HAP-1 (cell line): ENCODE data around the gene DMP1.

Experiments
- DNase-seq, 2 experiments: peaks; one replicate each; pipeline ENCODE4 v3.0.0-alpha.2; 2016 to 2020; ENCODE audit warnings: low spot score in 2 of 2
- H3K27me3 ChIP-seq: fragments of 250-450 bp; sonication (Bioruptor Pico); 2 replicates; pipeline ENCODE4 v1.5.1; 2020; ENCODE audit warnings: low read depth, mild to moderate bottlenecking, moderate library complexity
- H3K36me3 ChIP-seq: fragments of 250-450 bp; sonication (Bioruptor Pico); replicated peaks from 2 replicates; pipeline ENCODE4 v1.5.1; 2020; ENCODE audit warnings: mild to moderate bottlenecking
- H3K4me1 ChIP-seq: fragments of 250-450 bp; sonication (Bioruptor Pico); 2 replicates; pipeline ENCODE4 v1.5.1; 2020; ENCODE audit warnings: mild to moderate bottlenecking
- H3K4me3 ChIP-seq: fragments of 250-450 bp; sonication (Bioruptor Pico); 2 replicates; pipeline ENCODE4 v1.5.1; 2020; ENCODE audit warnings: mild to moderate bottlenecking, moderate library complexity
- H3K9me3 ChIP-seq: fragments of 250-450 bp; sonication (Bioruptor Pico); 2 replicates; pipeline ENCODE4 v1.5.1; 2020; ENCODE audit warnings: mild to moderate bottlenecking, moderate library complexity
- in situ Hi-C: fragments of 300-500 bp; cut with MboI; formaldehyde crosslinking; loops from 3 replicates; pipeline ENCODE4 v1.14.3; 2020; ENCODE audit warnings: low sequenced_read_pairs, inconsistent platforms, mixed read lengths

DMP1 gene

GRCh38 chr4:87649980-87650379 lies at the start of gene DMP1:
DMP1 (plus strand) TSS chr4:87650280; CDS start chr4:87656493, 6,213 bp downstream.
- in situ Hi-C loops: no loop called here
- no peaks in the 10 kb centered on the region for H3K9me3 ChIP-seq
- DNase-seq: no peak
- H3K4me3 ChIP-seq: no peak within 1 kb of the TSS
- H3K36me3 ChIP-seq: no peaks in the 10 kb centered on the region
- H3K27me3 ChIP-seq: peaks cover 13% of the 10 kb centered on the region
- no peaks in the 10 kb centered on the region for H3K4me1 ChIP-seq

GRCh38 chr4:87601361-87601760 lies 48.7 kb upstream of the DMP1 start:
- Histone ChIP-seq H3K9me3 (no peaks in the 10 kb centered on the region), H3K4me3 (no peak overlapping the region), H3K4me1 (no peaks in the 10 kb centered on the region), H3K27me3 (no peaks in the 10 kb centered on the region), H3K36me3 (no peaks in the 10 kb centered on the region)
- in situ Hi-C loops: no loop called here
- DNase-seq: no peak

- Histone ChIP-seq H3K36me3 (no peaks in the 10 kb centered on the region), H3K9me3 (no peaks in the 10 kb centered on the region), H3K27me3 (peaks cover 7% of the 10 kb centered on the region), H3K4me1 (no peaks in the 10 kb centered on the region), H3K4me3 (no peak within 1 kb of the TSS)
- DNase-seq: no peak
- in situ Hi-C loops: no loop called here
These were observed 41.9 kb upstream of the DMP1 start, which contains the start of gene DSPP for GRCh38 chr4:87608229-87608628. DSPP (plus strand) TSS chr4:87608529; CDS start chr4:87610909, 2,380 bp downstream.

- Histone ChIP-seq H3K27me3 (peaks cover 18% of the 10 kb centered on the region), H3K9me3 (no peaks in the 10 kb centered on the region), H3K4me1 (no peaks in the 10 kb centered on the region), H3K4me3 (no peak overlapping the region), H3K36me3 (no peaks in the 10 kb centered on the region)
- no peak for DNase-seq
- in situ Hi-C loops: no loop called here
These were observed 35.7 kb upstream of the DMP1 start for GRCh38 chr4:87614292-87614890.

GRCh38 chr4:87616268-87616667 lies 33.8 kb upstream of the DMP1 start:
- Histone ChIP-seq H3K4me3 (no peak overlapping the region), H3K27me3 (peaks cover 23% of the 10 kb centered on the region), H3K36me3 (no peaks in the 10 kb centered on the region), H3K4me1 (no peaks in the 10 kb centered on the region), H3K9me3 (no peaks in the 10 kb centered on the region)
- in situ Hi-C loops: no loop called here
- DNase-seq: no peak

- Histone ChIP-seq H3K4me3 (no peak overlapping the region), H3K4me1 (no peaks in the 10 kb centered on the region), H3K36me3 (no peaks in the 10 kb centered on the region), H3K27me3 (peaks cover 23% of the 10 kb centered on the region), H3K9me3 (no peaks in the 10 kb centered on the region)
- no peak for DNase-seq
- in situ Hi-C loops: no loop called here
These were observed 30.0 kb upstream of the DMP1 start for GRCh38 chr4:87620086-87620485.

GRCh38 chr4:87620491-87620890 lies 29.6 kb upstream of the DMP1 start:
- H3K9me3 ChIP-seq: no peaks in the 10 kb centered on the region
- H3K4me3 ChIP-seq: no peak overlapping the region
- no peaks in the 10 kb centered on the region for H3K36me3 ChIP-seq
- H3K27me3 ChIP-seq: peaks cover 23% of the 10 kb centered on the region
- no peaks in the 10 kb centered on the region for H3K4me1 ChIP-seq
- in situ Hi-C loops: no loop called here
- no peak for DNase-seq

GRCh38 chr4:87622303-87622702 lies 27.8 kb upstream of the DMP1 start:
- DNase-seq: no peak
- Histone ChIP-seq H3K9me3 (no peaks in the 10 kb centered on the region), H3K36me3 (no peaks in the 10 kb centered on the region), H3K4me1 (no peaks in the 10 kb centered on the region), H3K4me3 (no peak overlapping the region), H3K27me3 (peaks cover 23% of the 10 kb centered on the region)
- in situ Hi-C loops: no loop called here

- H3K27me3 ChIP-seq: peaks cover 10% of the 10 kb centered on the region
- no peak overlapping the region for H3K4me3 ChIP-seq
- no peaks in the 10 kb centered on the region for H3K9me3 ChIP-seq
- H3K4me1 ChIP-seq: no peaks in the 10 kb centered on the region
- in situ Hi-C loops: no loop called here
- no peak for DNase-seq
- H3K36me3 ChIP-seq: no peaks in the 10 kb centered on the region
These were observed 25.4 kb upstream of the DMP1 start for GRCh38 chr4:87624698-87625097.

- Histone ChIP-seq H3K4me3 (no peak overlapping the region), H3K4me1 (no peaks in the 10 kb centered on the region), H3K27me3 (peaks cover 3% of the 10 kb centered on the region; the same call in 1 of the 2 replicates), H3K36me3 (no peaks in the 10 kb centered on the region), H3K9me3 (no peaks in the 10 kb centered on the region)
- in situ Hi-C loops: no loop called here
- no peak for DNase-seq
These were observed 18.4 kb upstream of the DMP1 start for GRCh38 chr4:87631668-87632067.

GRCh38 chr4:87632469-87632868 lies 17.6 kb upstream of the DMP1 start:
- no peaks in the 10 kb centered on the region for H3K4me1 ChIP-seq
- no peak overlapping the region for H3K4me3 ChIP-seq
- peaks cover 3% of the 10 kb centered on the region; the same call in 1 of the 2 replicates for H3K27me3 ChIP-seq
- in situ Hi-C loops: no loop called here
- DNase-seq: no peak
- no peaks in the 10 kb centered on the region for H3K36me3 ChIP-seq
- no peaks in the 10 kb centered on the region for H3K9me3 ChIP-seq

GRCh38 chr4:87633243-87633642 lies 16.8 kb upstream of the DMP1 start:
- no peaks in the 10 kb centered on the region for H3K36me3 ChIP-seq
- no peaks in the 10 kb centered on the region for H3K4me1 ChIP-seq
- H3K27me3 ChIP-seq: peaks cover 3% of the 10 kb centered on the region; the same call in 1 of the 2 replicates
- no peak overlapping the region for H3K4me3 ChIP-seq
- peak; percentile 36 to 39 for DNase-seq
- H3K9me3 ChIP-seq: no peaks in the 10 kb centered on the region
- in situ Hi-C loops: no loop called here

- Histone ChIP-seq H3K27me3 (0 out of 2 replicates have a peak, but pooled peaks cover 3% of the 10 kb centered on the region), H3K36me3 (no peaks in the 10 kb centered on the region), H3K9me3 (no peaks in the 10 kb centered on the region), H3K4me1 (no peaks in the 10 kb centered on the region), H3K4me3 (no peak overlapping the region)
- DNase-seq: no peak
- in situ Hi-C loops: no loop called here
These were observed 5.8 kb upstream of the DMP1 start for GRCh38 chr4:87644286-87644685.

GRCh38 chr4:87650938-87651337 lies 858 bp downstream of the DMP1 start:
- no peak for DNase-seq
- H3K4me3 ChIP-seq: no peak overlapping the region
- no peaks in the 10 kb centered on the region for H3K36me3 ChIP-seq
- in situ Hi-C loops: no loop called here
- H3K9me3 ChIP-seq: no peaks in the 10 kb centered on the region
- peaks cover 13% of the 10 kb centered on the region for H3K27me3 ChIP-seq
- H3K4me1 ChIP-seq: no peaks in the 10 kb centered on the region

GRCh38 chr4:87651941-87652340 lies 1.9 kb downstream of the DMP1 start:
- in situ Hi-C loops: no loop called here
- H3K9me3 ChIP-seq: no peaks in the 10 kb centered on the region
- no peak overlapping the region for H3K4me3 ChIP-seq
- H3K4me1 ChIP-seq: no peaks in the 10 kb centered on the region
- H3K36me3 ChIP-seq: no peaks in the 10 kb centered on the region
- DNase-seq: no peak
- H3K27me3 ChIP-seq: peaks cover 12% of the 10 kb centered on the region
